NAMALWA (cell line): ENCODE results near the gene OMP.

ENCODE experiments used
- DNase-seq: peaks from one replicate; pipeline ENCODE4 v3.0.0-alpha.2; 2015; ENCODE audit warnings: low spot score

Gene OMP

DNA sequence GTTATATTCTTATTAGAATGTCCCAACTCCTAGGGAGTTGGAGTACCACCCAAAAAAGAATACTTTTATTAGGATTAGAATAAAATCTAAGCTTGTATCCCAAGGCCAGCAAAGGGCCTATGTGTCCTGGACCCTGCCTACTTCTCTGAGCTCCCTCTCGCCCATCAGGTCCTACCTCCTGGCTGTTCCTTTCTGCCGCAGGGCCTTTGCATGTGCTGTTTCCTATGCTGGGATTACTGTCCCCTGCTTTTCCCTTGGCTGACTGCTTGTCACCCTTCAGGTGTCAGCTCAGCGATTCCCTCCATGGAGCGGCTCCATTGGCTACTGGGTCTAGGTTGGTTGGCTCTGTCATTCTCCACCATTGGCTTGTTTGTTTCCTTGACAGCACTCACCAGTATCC lies 38.8 kb downstream of the OMP start:
- DNase-seq, result no peak

DNA sequence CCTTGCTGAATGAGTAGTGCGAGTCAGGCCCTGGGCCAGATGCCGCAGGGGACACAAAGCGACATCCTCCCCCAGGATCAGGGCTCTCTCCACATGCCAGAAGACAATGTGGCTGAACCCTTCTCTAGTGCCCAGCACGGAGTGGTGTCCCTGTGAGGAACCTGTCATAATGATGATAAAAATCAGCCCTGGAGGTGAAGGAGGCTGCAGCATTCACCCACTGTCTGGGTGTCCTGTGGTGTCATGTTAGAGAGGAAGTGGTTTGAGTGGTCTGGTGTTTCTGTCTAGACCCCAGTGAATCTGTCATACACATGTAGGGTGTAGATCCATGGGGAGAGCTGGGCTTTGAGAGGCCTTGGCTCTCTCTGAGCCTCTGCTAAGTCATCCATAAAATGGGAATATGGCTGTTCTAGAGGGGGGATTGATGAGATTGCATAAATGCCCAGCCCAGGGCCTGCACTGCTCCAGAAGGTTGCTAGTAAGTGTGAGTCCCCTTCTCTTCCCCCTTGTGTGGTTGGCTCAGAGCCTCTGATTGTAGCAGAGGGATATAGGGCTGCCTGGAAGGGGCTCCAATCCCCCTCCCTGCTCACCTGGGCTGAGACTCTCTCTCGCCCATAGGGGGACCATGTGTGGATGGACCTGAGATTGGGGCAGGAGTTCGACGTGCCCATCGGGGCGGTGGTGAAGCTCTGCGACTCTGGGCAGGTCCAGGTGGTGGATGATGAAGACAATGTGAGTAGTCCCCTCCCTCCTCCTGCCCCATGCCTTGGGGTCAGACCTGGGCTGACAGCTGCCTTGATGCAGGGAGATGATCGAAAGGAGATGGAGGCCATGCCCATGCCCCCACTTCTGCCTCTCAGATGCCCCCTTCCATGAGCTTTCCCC lies 39.7 kb downstream of the OMP start:
- no peak for DNase-seq

DNA sequence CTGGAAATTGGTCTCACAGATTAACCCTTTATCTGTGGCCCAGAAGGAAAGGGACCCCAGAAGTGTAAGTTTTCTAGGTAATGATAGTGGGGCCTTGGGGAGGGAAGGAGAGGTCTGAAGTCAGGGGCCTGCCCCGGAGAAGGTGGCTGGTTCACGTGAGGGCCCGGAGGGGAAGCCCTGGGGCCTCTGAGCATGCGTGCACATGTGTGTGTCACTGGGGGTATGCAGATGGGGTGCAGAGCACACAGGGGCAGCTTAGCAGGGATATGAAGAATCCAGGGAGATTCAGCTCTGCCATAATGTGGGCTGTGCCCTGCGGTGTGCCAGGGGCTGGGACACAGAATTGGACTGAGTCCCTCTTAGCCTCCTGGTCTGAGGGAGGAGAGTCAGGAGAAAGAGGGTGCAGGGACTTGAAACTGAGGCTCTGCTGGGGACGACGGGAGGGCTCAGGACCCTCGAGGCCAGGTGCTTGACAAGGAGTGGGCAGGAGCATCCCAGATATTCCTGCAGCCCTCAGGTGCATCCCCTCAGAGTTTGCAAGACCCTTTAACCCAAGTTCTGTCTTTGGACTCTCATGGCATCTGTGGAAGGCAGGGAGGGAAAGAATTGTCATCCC lies 40.9 kb downstream of the OMP start:
- no peak for DNase-seq

DNA sequence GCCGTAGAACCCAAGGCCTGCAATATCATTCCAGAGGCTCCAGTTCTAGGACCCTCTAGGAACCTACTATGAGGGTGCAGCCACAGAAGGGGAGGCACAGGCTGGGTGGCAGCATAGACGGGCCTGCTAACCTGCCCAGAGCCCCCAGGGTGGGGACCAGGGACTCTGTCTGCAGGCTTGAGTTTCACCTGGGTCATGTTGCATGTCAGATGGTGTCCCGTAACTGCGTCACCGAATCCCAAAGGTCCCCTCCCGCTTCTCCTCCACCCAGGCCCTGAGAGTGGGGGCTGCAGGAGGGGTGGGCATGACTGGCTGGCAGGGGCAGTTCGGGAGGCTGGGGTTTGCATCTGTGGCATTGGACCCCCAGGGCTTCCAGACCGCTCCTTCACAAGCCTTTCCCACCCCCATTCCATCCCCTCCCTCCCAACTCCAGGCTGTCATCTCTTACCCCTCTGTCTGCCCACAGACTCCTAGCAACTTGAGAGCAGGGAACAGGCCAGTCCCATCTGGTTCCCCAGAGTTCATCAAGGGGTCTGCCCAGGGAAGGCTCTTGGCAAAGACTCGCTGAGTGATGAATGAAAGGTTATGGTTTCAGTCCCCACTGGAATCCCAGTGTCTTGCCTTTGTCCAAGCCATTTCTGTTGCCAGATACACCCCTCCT lies 41.7 kb downstream of the OMP start:
- DNase-seq, result no peak

DNA sequence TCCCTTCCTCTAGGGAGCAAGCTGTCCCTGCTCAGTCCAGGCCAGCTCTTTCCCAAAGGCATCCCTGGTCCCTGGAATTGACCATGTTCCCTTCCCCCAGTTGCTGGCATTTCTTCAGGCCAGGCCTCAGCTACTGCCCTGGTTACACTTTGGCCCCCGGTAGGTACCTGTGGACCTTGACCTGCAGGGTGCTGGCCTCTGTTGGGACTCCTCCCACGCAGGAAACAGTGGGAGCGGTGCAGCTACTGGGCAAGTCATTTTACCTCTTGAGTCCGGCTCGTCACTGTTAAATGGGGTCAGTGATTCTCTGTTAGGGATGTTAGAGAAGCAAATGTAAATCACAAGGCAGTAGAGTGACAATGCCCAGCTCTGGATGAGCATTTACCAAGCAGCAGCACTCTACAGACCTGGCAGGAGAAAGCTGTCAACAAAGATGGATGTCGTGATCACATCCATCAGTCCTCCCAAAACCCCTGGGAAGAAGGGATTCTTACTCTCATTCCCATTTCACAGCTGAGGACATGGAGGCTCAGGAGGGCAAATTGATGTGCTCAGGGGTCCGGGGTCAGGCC lies 42.3 kb downstream of the OMP start:
- no peak for DNase-seq

DNA sequence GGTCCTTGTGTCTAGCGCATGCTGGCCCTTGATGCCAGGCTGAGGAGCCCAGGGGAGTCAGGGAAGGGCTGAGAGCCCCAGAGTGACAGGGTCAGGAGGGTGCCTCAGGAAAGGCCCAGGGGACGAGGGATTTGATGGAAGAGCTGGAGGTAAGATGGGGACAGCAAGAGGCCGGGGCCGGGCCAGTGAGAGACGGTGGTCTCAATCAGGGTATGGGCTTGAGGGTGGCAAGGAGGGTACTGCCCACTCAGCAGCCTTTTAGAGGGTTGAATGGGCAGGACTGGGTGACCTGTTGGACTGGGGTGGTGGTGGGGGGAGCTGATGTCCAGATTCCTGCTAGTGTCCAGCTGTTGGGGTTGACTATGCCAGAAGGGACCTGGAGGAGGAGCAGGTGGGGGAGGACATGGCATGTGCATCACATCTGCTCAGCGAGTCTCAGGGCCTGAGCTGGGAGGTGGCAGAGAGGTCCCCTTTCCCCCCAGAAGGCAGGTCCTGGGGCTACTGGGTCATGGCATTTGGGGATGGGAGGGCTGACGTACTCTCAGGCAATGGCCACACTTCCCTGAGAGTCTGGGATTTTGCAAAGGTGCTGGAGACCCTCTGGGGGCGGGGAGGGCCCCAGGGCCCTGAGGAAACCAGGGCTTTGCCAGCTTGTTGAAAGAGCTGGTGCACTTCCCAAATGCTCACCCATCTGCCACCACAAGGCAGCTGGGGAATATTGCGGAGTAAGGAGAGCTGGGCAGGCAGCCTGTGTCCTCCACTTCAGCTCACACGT lies 43.8 kb downstream of the OMP start:
- DNase-seq, result no peak

DNA sequence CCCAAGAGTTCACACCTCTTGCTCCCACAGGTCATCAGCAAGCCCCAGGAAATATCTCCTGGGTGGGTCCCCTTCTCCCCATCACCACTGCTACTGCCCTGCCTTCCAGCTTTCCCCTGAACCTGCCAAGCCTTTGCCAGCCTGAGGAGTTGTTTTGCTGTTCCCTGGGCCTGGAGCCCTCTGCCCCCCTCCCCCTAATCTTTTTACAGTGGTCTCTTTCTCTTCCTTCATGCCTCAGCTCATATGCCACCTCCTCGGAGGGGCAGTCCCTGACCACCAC lies 44.3 kb downstream of the OMP start:
- no peak for DNase-seq

DNA sequence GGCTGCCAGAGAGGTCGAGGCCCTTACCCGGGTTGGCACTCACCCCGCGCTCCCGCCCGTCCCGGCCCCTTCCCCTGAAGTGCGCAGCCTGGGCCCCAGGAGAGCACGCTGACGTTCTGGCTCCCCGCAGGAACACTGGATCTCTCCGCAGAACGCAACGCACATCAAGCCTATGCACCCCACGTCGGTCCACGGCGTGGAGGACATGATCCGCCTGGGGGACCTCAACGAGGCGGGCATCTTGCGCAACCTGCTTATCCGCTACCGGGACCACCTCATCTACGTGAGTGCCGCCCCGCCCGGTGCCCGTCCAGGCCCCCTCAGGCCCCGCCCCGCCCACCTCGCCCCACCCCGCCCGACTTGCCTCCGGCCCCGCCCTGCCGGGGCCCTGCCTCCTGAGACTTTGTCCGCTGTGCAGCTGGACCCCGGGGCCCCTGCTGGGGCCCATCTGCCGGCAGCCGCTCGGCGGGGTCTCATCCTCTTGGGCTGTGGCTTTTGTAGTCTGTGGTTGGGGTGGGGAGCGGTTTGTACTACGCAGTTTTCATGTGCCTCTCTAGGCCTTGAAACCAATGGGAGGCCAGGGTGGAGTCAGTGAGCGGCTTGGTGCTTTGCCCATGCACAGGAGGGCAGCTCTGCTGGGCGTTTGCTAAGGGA lies 45.2 kb downstream of the OMP start:
- no peak for DNase-seq

DNA sequence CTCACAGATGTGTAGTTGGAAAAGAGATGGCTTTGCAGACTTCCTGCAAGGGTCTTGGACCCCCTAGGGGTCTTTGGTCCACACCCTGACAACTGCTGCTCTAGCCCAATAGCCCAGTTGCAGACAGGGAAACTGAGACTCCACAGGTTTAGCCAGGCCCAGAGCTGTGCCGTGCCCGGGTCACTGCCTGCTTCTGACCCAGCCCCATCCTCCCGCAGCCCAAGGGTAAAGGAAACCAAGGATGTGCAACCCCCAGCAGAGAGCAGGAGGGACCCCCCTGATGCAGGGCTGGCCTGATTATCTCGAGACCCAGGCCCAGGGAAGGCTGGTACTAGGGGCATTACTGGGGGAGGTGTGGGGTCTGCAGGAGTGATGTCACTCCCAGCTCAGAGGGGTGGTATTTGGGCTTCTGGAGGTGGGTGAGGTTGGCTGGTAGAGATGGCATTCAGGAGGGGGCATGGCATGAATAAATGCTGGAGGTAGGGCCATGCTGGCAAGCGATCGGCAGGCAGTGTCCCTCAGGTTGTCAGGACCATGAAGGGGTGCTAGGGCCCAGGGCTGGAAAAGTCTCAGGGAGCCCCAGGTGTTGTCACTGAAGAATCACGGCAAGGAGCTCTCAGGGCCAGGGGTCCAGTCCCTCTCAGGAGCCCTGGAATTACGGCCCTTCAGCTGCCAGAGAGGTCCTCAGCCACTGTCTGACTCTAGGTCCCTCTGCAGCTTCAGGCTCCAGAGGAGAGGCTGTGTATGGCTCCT lies 46.5 kb downstream of the OMP start:
- DNase-seq, result no peak

DNA sequence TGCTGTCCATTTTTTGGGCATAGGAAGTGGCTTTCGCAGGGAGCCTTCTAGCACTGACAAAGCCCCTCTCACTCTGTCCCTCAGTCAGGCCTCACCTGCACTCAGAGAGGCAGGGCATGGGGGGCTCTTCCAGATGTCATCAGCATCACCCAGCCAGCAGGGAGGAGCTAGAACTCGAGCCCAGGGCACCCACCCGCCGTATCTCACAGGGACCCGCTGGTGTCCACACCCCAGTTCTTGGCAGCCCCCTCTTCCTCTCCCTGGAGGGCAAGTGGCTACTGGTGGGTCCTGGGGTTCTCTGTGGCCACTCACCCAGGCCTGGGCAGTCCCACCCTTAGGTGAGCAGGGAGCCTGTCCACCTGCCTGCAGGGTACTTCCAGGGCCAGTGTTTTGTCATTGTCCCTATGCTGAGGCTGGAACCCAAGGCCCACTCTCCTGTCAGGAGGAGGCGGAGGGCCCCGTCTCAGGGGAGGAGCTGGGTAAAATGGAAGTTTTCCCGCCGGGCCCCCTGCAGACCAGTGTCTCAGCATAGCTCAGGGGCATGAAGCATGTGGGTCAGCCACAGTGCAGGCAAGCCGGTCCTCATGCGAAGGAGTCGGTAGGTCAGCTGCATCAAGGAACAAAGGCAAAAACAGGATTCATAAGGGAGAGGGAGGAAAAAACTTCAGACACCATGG lies 47.2 kb downstream of the OMP start:
- no peak for DNase-seq

DNA sequence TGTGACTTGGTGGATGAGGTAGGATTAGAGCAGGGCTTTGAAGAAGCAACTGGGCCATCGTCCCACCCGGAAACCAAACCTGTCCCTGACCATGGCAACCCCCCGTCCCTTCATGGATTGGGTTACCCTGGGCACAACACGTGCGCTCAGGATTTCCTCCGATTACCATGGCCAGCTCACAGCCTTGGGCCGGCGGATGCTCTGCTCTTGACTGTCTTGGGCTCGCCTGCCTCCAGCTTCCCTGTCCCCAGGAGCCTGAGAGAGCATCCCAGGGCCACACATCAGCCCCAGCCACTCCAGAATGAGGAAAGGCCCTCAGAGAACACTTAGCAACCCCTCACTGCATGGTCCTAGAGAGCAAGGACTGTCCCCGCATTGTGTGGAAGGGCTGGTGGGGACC lies 48.2 kb downstream of the OMP start:
- no peak for DNase-seq

DNA sequence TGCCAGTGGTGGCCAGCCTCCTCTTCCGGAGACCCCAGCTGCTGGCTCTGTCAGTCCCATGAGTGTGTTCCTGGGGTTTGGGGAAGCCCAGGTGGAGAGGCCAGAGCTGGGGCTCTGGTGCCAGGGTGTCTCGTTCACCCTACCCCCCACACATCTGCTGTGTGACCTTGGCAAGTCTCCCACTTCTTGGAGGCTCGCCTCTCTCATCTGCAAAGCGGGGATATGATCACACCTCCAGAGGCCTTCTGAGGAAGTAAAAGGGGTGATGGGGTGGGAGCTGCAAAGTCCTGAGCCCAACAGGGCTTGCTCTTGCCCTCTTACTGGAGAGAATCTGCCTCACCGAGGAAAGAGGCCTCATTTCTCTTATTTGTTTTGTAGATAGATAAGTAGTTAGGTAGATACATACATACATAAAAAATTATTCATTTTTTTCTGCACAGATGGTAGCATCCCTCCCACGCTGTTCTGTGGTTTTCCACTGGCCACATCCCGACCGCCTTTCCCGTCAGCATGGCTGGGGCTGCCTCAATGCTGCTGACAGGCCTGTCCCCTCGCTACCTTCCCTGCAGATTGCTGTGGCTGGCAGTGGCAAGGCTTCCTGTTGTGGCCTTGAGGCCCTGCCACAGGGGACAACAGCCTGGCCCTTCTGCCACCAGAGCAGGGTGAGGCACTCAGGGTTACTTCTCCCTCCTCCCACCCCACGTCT lies 49.3 kb downstream of the OMP start:
- DNase-seq, result no peak

DNA sequence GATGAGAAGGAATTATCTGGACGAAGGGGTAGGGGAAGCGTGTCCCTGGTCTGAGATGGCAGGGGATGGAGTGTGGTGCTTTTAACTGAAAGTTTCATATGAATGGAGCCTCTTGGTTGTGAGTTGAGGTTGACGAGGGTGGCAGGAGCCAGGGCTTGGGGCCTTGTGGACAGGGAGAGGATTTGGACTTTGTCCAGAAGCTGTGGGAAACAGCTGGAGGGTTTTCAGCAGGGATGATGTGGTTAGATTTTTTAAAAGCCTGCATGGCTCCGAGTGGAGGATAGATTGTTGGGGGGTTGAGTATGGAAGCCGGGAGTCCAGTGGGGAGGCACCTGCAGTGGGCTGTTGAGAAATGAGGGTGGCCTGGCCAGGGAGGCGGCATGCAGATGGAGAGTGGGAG lies 50.2 kb downstream of the OMP start:
- DNase-seq, result no peak
